ENCODE data around the gene OSBPL3. TPM values are rescaled to one million over a fixed set of nuclear protein-coding genes. Genes with fewer than 3 reads are reported as not detected.

Gene OSBPL3
- total and polyA plus RNA-seq, 12 donors = 1.1 to 8.4 (median 3.1) TPM

GRCh38 chr7:24948739-24949138 is 31.2 kb downstream of the OSBPL3 start:
- intact Hi-C loops (cut with DNase I) = no loop called here
- Histone ChIP-seq H3K27ac (no peak overlapping the region), H3K36me3 (replicated peaks in 1 of 2) (no peaks in the 10 kb centered on the region), H3K27me3 (no peaks in the 10 kb centered on the region), H3K9me3 (replicated peaks in 1 of 3) (no peaks in the 10 kb centered on the region), H3K4me1 (replicated peaks in 1 of 2) (no peaks in the 10 kb centered on the region), H3K4me3 (no peak overlapping the region)
- WGBS, 4 donors = 58 to 81% (median 75%) methylated on average over 4 of the region's 4 CpGs
- no peak for TF ChIP-seq POLR2A (IDR thresholded peaks at IDR 0.05)
- TF ChIP-seq CTCF (IDR thresholded peaks at IDR 0.05) = no peak
- DNase-seq = no peak

- 82 to 95% (median 89%) methylated on average over 1 of the region's 1 CpG for WGBS, 4 donors
- TF ChIP-seq POLR2A (IDR thresholded peaks at IDR 0.05) (no peak), CTCF (IDR thresholded peaks at IDR 0.05) (no peak)
- DNase-seq = no peak
- H3K9me3 ChIP-seq (replicated peaks in 1 of 3) = no peaks in the 10 kb centered on the region
- H3K4me1 ChIP-seq (replicated peaks in 1 of 2) = no peaks in the 10 kb centered on the region
- intact Hi-C loops (cut with DNase I) = no loop called here
- H3K27ac ChIP-seq = no peak overlapping the region
- no peaks in the 10 kb centered on the region for H3K36me3 ChIP-seq (replicated peaks in 1 of 2)
- no peak overlapping the region for H3K4me3 ChIP-seq
- no peaks in the 10 kb centered on the region for H3K27me3 ChIP-seq
Measured at GRCh38 chr7:24946467-24946866, 33.5 kb downstream of the OSBPL3 start.

- TF ChIP-seq POLR2A (IDR thresholded peaks at IDR 0.05) (no peak), CTCF (IDR thresholded peaks at IDR 0.05) (no peak)
- Histone ChIP-seq H3K4me3 (no peak overlapping the region), H3K4me1 (replicated peaks in 1 of 2) (no peaks in the 10 kb centered on the region), H3K36me3 (replicated peaks in 1 of 2) (no peaks in the 10 kb centered on the region), H3K27ac (no peak overlapping the region), H3K27me3 (no peaks in the 10 kb centered on the region), H3K9me3 (replicated peaks in 1 of 3) (no peaks in the 10 kb centered on the region)
- DNase-seq = no peak
- WGBS, 4 donors = 0% methylated on average over 1 of the region's 1 CpG; no CpG with 5 or more reads in 2 of the 4 donors
- intact Hi-C loops (cut with DNase I) = no loop called here
Measured at GRCh38 chr7:24945899-24946298, 34.1 kb downstream of the OSBPL3 start.

- intact Hi-C loops (cut with DNase I) = no loop called here
Measured at GRCh38 chr7:24943096-24943948, 36.7 kb downstream of the OSBPL3 start.

More at GRCh38 chr7:24943096-24943948, 36.7 kb downstream of the OSBPL3 start:
- DNase-seq = no peak
- no peaks in the 10 kb centered on the region for H3K27me3 ChIP-seq
- no peaks in the 10 kb centered on the region for H3K9me3 ChIP-seq (replicated peaks in 1 of 3)
- no peaks in the 10 kb centered on the region for H3K4me1 ChIP-seq (replicated peaks in 1 of 2)
- no peaks in the 10 kb centered on the region for H3K36me3 ChIP-seq (replicated peaks in 1 of 2)
- H3K27ac ChIP-seq = no peak overlapping the region
- WGBS, 4 donors = 72 to 79% (median 74%) methylated on average over 5 of the region's 5 CpGs
- TF ChIP-seq POLR2A (IDR thresholded peaks at IDR 0.05) = no peak
- no peak for TF ChIP-seq CTCF (IDR thresholded peaks at IDR 0.05)
- H3K4me3 ChIP-seq = no peak overlapping the region
